ENCODE data around the gene SEMA3D. TPM values are rescaled to one million over a fixed set of nuclear protein-coding genes. Genes with fewer than 3 reads are reported as not detected.

SEMA3D gene
- total and polyA plus RNA-seq, 2 of the 4 experiments (the other 2 are of a cell fraction) = 2.9 to 13.6 TPM

DNA sequence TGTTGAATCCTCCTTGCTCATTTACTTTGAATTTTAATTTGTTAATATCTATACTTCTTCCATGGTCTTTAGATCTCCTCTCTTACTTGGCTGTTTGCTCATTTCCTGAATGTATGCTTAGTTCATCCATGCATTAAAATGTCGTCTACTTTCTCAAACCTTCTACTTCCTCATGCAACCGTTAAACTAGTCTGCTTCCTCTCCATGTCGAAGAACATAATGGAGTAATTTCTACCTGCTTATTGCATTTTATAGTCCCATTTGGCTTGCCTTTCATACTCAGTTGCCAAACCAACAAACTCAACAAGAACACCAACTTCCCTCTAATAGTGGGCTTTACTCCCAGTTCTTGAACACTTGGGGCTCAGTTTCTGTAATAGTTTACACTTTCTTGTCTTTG lies 43.8 kb upstream of the SEMA3D start:
- WGBS, 2 experiments (ENCODE audit: extremely low coverage in 2 of 2, insufficient read length in 1 of 2) = no CpG with 5 or more reads among the region's 3 CpGs
- DNase-seq (no peak), ATAC-seq (ENCODE audit: low read depth) (no peak)
- no TSS peak for BruUV-seq (replicated peaks)
- Histone ChIP-seq H4K20me1 (ENCODE audit: insufficient read depth, low read length) (no peaks in the 10 kb centered on the region), H3K23ac (ENCODE audit: low read depth, low read length) (no peak overlapping the region), H2BK15ac (ENCODE audit: low read depth, low read length) (no peak overlapping the region), H3K36me3 (ENCODE audit: control insufficient read depth, insufficient read depth, low read length) (no peaks in the 10 kb centered on the region), H2BK5ac (ENCODE audit: low read depth, low read length, poor library complexity, severe bottlenecking) (no peak overlapping the region), H3K4me3 (ENCODE audit: insufficient read depth, low read depth, low read length) (no peak overlapping the region), H3K56ac (ENCODE audit: extremely low read depth, insufficient read depth, low read length) (no peak overlapping the region), H3K4ac (ENCODE audit: low read depth, low read length) (no peak overlapping the region), H2AK9ac (replicated peaks; ENCODE audit: low read depth, low read length, poor library complexity) (no peak overlapping the region), H4K5ac (ENCODE audit: low read depth, low read length) (no peak overlapping the region), H3K79me1 (ENCODE audit: low read depth in 1 of 2, low read length in 2 of 2) (no peaks in the 10 kb centered on the region), H3K27me3 (ENCODE audit: control insufficient read depth, insufficient read depth, low read length) (no peaks in the 10 kb centered on the region), H3K4me1 (ENCODE audit: control insufficient read depth, insufficient read depth, low read length) (peaks cover under 1% of the 10 kb centered on the region; the same call in 1 of the 2 replicates), H2BK120ac (ENCODE audit: low read depth, low read length) (no peak overlapping the region), H2AFZ (replicated peaks; ENCODE audit: low read length, poor library complexity) (no peak overlapping the region), H3K18ac (ENCODE audit: low read depth, low read length) (no peak overlapping the region), H3K14ac (replicated peaks; ENCODE audit: low read depth, low read length) (no peak overlapping the region), H4K8ac (ENCODE audit: low read depth in 2 of 2, low read length in 2 of 2) (no peak overlapping the region), H3K4me2 (ENCODE audit: low read depth, low read length) (no peak overlapping the region), H4K91ac (ENCODE audit: insufficient read depth, low read depth, low read length) (no peak overlapping the region), H3K9me3 (ENCODE audit: control insufficient read depth, insufficient read depth, low read length) (no peaks in the 10 kb centered on the region), H3K27ac (ENCODE audit: insufficient read depth, low read length) (no peak overlapping the region), H3K9me1 (ENCODE audit: insufficient read depth, low read length) (no peaks in the 10 kb centered on the region), H3K9ac (ENCODE audit: low read depth, low read length) (no peak overlapping the region), H2BK20ac (ENCODE audit: low read depth, low read length) (no peak overlapping the region), H2AK5ac (ENCODE audit: low read depth, low read length) (no peak overlapping the region)
- CTCF ChIA-PET = no interaction called here
- dilution Hi-C loops (cut with HindIII; ENCODE audit: low sequenced_read_pairs, unreplicated experiment) (no loop called here), intact Hi-C loops (cut with micrococcal nuclease) (no loop called here), in situ Hi-C loops (cut with MboI; ENCODE audit: low sequenced_read_pairs) (no loop called here)
- POLR2A ChIA-PET (ENCODE audit: unreplicated experiment) = no interaction called here
- TF ChIP-seq MXI1 (IDR thresholded peaks at IDR 0.05; ENCODE audit: borderline replicate concordance, low read depth, low read length) (no peak), MAZ (IDR thresholded peaks at IDR 0.05; ENCODE audit: borderline replicate concordance, low read depth, low read length) (no peak), CEBPB (IDR thresholded peaks at IDR 0.05; ENCODE audit: low read depth, low read length) (no peak), BHLHE40 (IDR thresholded peaks at IDR 0.05; ENCODE audit: low read depth, low read length) (no peak), FOS (IDR thresholded peaks at IDR 0.05; ENCODE audit: low read depth, low read length) (no peak), RCOR1 (IDR thresholded peaks at IDR 0.05; ENCODE audit: insufficient replicate concordance, low read length) (no peak), MAFK (IDR thresholded peaks at IDR 0.05; ENCODE audit: low read depth, low read length) (no peak), CHD1 (IDR thresholded peaks at IDR 0.05; ENCODE audit: low read depth, low read length) (no peak), SMC3 (IDR thresholded peaks at IDR 0.05; ENCODE audit: low read depth, low read length) (no peak), NFE2L2 (IDR thresholded peaks at IDR 0.05; ENCODE audit: low read depth, low read length) (no peak), RAD21 (IDR thresholded peaks at IDR 0.05; ENCODE audit: low read length) (no peak)
- TF ChIP-seq, protein P1, sequence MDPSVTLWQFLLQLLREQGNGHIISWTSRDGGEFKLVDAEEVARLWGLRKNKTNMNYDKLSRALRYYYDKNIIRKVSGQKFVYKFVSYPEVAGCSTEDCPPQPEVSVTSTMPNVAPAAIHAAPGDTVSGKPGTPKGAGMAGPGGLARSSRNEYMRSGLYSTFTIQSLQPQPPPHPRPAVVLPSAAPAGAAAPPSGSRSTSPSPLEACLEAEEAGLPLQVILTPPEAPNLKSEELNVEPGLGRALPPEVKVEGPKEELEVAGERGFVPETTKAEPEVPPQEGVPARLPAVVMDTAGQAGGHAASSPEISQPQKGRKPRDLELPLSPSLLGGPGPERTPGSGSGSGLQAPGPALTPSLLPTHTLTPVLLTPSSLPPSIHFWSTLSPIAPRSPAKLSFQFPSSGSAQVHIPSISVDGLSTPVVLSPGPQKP (IDR thresholded peaks at IDR 0.05; ENCODE audit: borderline replicate concordance, low read depth, low read length) = no peak
- TF ChIP-seq, protein P2, sequence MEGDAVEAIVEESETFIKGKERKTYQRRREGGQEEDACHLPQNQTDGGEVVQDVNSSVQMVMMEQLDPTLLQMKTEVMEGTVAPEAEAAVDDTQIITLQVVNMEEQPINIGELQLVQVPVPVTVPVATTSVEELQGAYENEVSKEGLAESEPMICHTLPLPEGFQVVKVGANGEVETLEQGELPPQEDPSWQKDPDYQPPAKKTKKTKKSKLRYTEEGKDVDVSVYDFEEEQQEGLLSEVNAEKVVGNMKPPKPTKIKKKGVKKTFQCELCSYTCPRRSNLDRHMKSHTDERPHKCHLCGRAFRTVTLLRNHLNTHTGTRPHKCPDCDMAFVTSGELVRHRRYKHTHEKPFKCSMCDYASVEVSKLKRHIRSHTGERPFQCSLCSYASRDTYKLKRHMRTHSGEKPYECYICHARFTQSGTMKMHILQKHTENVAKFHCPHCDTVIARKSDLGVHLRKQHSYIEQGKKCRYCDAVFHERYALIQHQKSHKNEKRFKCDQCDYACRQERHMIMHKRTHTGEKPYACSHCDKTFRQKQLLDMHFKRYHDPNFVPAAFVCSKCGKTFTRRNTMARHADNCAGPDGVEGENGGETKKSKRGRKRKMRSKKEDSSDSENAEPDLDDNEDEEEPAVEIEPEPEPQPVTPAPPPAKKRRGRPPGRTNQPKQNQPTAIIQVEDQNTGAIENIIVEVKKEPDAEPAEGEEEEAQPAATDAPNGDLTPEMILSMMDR (conservative IDR thresholded peaks at IDR 0.05; ENCODE audit: low read depth, low read length) = no peak
